ENCODE data around the gene CFAP53. TPM values are rescaled to one million over a fixed set of nuclear protein-coding genes. Genes with fewer than 3 reads are reported as not detected.

Gene CFAP53
- total and polyA plus RNA-seq, 2 donors (not counting 3 experiments of a cell fraction or from before 2014, with no cell fraction given), result 0.12 to 0.18 TPM

GRCh38 chr18:50194631-50195532 is 71.4 kb downstream of the CFAP53 start, which contains the start of gene MYO5B:
MYO5B (minus strand) TSS chr18:50195147; CDS start chr18:50194793, 354 bp downstream.
- Histone ChIP-seq H3K9me3 (replicated peaks; ENCODE audit: control insufficient read depth, insufficient read depth, low read length) (no peaks in the 10 kb centered on the region), H3K4me3 (replicated peaks in 1 of 3; ENCODE audit: insufficient read depth in 1 of 3, low read depth in 1 of 3, low read length in 3 of 3) (peak within 1 kb of the TSS in 1 of 3 experiments; percentile 21), H3K9me1 (replicated peaks; ENCODE audit: control insufficient read depth, extremely low read depth, insufficient read depth, low read length) (no peaks in the 10 kb centered on the region), H4K20me1 (replicated peaks; ENCODE audit: control insufficient read depth, extremely low read depth, insufficient read depth, low read length) (no peaks in the 10 kb centered on the region), H3K9ac (replicated peaks; ENCODE audit: extremely low read depth, insufficient read depth, low read length) (no peak within 1 kb of the TSS), H3K79me2 (ENCODE audit: control insufficient read depth, insufficient read depth, low read length) (no peaks in the 10 kb centered on the region), H3K4me1 (ENCODE audit: control insufficient read depth, extremely low read depth, insufficient read depth, low read length) (no peaks in the 10 kb centered on the region), H3K27me3 (ENCODE audit: control insufficient read depth in 2 of 2, insufficient read depth in 2 of 2, low read length in 2 of 2) (peaks cover 35 to 44% of the 10 kb centered on the region in 2 experiments), H3K36me3 (ENCODE audit: control insufficient read depth in 2 of 2, extremely low read depth in 1 of 2, insufficient read depth in 2 of 2, low read length in 2 of 2) (no peaks in the 10 kb centered on the region), H3K4me2 (ENCODE audit: insufficient read depth, low read length) (peak within 1 kb of the TSS; percentile 35), H2AFZ (ENCODE audit: low read depth, low read length) (peak within 1 kb of the TSS; percentile 26), H3K27ac (ENCODE audit: insufficient read depth, low read depth, low read length) (no peak within 1 kb of the TSS)
- intact Hi-C loops (cut with micrococcal nuclease) (no loop called here), dilution Hi-C loops (cut with MboI; ENCODE audit: extremely low pct_ligation_motif_present, low sequenced_read_pairs) (no loop called here)
- ChIA-PET POLR2A (no interaction called here), CTCF (interaction anchor here (0.7 kb wide), 1 partner anchor 11 kb away, joined by 3 read pairs; no protein-coding TSS in a partner anchor)
- DNase-seq (ENCODE audit: low read depth, low spot score), result no peak
- FAIRE-seq, result no peak
- BruUV-seq (replicated peaks), result no TSS peak
- TF ChIP-seq JUN (IDR thresholded peaks at IDR 0.05; ENCODE audit: borderline replicate concordance, insufficient read depth, insufficient read length, low read depth) (no peak), EZH2 (IDR thresholded peaks at IDR 0.05; ENCODE audit: borderline replicate concordance, low read depth, low read length, severe bottlenecking) (peak; percentile 95), CTCF (IDR thresholded peaks at IDR 0.05; ENCODE audit: extremely low read depth in 1 of 2, insufficient read depth in 1 of 2, low read depth in 1 of 2, low read length in 2 of 2) (peak in 1 of 2 donors; percentile 20)
